ENCODE measurements around the gene IRGQ. TPM values are rescaled to one million over a fixed set of nuclear protein-coding genes. Genes with fewer than 3 reads are reported as not detected.

Gene IRGQ
- polyA plus RNA-seq, 1 donor from 2014 or later = 156 TPM

GRCh38 chr19:43545981-43546380 lies 50.0 kb downstream of the IRGQ start:
- Histone ChIP-seq H3K4me3 (ENCODE audit: low read length) (no peak overlapping the region), H3K4me2 (ENCODE audit: low read length) (no peak overlapping the region), H3K9me3 (ENCODE audit: low read length) (no peaks in the 10 kb centered on the region), H4K20me1 (ENCODE audit: insufficient read depth) (no peaks in the 10 kb centered on the region), H3K9ac (ENCODE audit: low read length) (no peak overlapping the region), H3K9me2 (ENCODE audit: insufficient read depth, low read length) (no peaks in the 10 kb centered on the region), H3F3A (ENCODE audit: insufficient read depth, low read length, poor library complexity, severe bottlenecking) (no peaks in the 10 kb centered on the region), H3K79me2 (replicated peaks; ENCODE audit: insufficient read depth, low read length) (no peaks in the 10 kb centered on the region), H3K36me3 (ENCODE audit: insufficient read depth, low read length) (no peaks in the 10 kb centered on the region), H3K27me3 (ENCODE audit: insufficient read depth, low read depth, low read length) (no peaks in the 10 kb centered on the region), H3K27ac (ENCODE audit: low read length) (no peak overlapping the region), H2AFZ (ENCODE audit: low read depth, low read length) (no peak overlapping the region)
- no peak for TF ChIP-seq CTCF (IDR thresholded peaks at IDR 0.05; ENCODE audit: poor library complexity, severe bottlenecking)

DNA sequence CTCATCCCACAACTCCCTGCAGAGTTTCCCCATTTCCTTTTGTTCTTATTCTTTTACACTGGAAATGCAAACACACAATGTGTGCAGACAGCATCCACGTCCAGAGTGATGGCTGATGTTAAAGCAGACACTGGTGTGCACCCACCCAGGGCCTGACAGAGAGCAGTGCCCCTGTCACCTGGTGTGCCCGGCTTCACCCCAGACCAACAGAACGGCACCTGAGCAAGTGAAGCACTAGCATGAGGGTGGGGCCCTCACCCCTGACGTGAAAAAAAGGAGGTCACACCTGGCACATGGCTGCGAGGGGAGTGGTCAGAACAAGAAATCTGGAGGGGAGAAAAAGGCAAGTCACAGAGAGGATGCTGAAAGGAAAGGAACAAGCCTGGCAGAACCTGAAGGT lies 50.7 kb downstream of the IRGQ start:
- no peaks in the 10 kb centered on the region for H3K9me2 ChIP-seq (ENCODE audit: insufficient read depth, low read length)
- H3K4me3 ChIP-seq (ENCODE audit: low read length) = no peak overlapping the region
- H3K9ac ChIP-seq (ENCODE audit: low read length) = no peak overlapping the region
- TF ChIP-seq MXI1 (conservative IDR thresholded peaks at IDR 0.05; ENCODE audit: poor library complexity, severe bottlenecking) = no peak
- TF ChIP-seq, protein P1, sequence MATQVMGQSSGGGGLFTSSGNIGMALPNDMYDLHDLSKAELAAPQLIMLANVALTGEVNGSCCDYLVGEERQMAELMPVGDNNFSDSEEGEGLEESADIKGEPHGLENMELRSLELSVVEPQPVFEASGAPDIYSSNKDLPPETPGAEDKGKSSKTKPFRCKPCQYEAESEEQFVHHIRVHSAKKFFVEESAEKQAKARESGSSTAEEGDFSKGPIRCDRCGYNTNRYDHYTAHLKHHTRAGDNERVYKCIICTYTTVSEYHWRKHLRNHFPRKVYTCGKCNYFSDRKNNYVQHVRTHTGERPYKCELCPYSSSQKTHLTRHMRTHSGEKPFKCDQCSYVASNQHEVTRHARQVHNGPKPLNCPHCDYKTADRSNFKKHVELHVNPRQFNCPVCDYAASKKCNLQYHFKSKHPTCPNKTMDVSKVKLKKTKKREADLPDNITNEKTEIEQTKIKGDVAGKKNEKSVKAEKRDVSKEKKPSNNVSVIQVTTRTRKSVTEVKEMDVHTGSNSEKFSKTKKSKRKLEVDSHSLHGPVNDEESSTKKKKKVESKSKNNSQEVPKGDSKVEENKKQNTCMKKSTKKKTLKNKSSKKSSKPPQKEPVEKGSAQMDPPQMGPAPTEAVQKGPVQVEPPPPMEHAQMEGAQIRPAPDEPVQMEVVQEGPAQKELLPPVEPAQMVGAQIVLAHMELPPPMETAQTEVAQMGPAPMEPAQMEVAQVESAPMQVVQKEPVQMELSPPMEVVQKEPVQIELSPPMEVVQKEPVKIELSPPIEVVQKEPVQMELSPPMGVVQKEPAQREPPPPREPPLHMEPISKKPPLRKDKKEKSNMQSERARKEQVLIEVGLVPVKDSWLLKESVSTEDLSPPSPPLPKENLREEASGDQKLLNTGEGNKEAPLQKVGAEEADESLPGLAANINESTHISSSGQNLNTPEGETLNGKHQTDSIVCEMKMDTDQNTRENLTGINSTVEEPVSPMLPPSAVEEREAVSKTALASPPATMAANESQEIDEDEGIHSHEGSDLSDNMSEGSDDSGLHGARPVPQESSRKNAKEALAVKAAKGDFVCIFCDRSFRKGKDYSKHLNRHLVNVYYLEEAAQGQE (IDR thresholded peaks at IDR 0.05; ENCODE audit: borderline replicate concordance) = no peak
- no peak for TF ChIP-seq CTCF (IDR thresholded peaks at IDR 0.05; ENCODE audit: poor library complexity, severe bottlenecking)
- no peak for TF ChIP-seq RAD21 (conservative IDR thresholded peaks at IDR 0.05)
- no peak for TF ChIP-seq SMC3 (conservative IDR thresholded peaks at IDR 0.05; ENCODE audit: poor library complexity)
- no peak for TF ChIP-seq TAF1 (IDR thresholded peaks at IDR 0.05; ENCODE audit: low read depth)
- H4K20me1 ChIP-seq (ENCODE audit: insufficient read depth) = no peaks in the 10 kb centered on the region
- no peaks in the 10 kb centered on the region for H3K9me3 ChIP-seq (ENCODE audit: low read length)
- H3K36me3 ChIP-seq (ENCODE audit: insufficient read depth, low read length) = no peaks in the 10 kb centered on the region
- H3F3A ChIP-seq (ENCODE audit: insufficient read depth, low read length, poor library complexity, severe bottlenecking) = no peaks in the 10 kb centered on the region
- no peak overlapping the region for H2AFZ ChIP-seq (ENCODE audit: low read depth, low read length)
- no peak overlapping the region for H3K4me2 ChIP-seq (ENCODE audit: low read length)
- no peak overlapping the region for H3K27ac ChIP-seq (ENCODE audit: low read length)
- H3K27me3 ChIP-seq (ENCODE audit: insufficient read depth, low read depth, low read length) = no peaks in the 10 kb centered on the region
- H3K79me2 ChIP-seq (replicated peaks; ENCODE audit: insufficient read depth, low read length) = no peaks in the 10 kb centered on the region

DNA sequence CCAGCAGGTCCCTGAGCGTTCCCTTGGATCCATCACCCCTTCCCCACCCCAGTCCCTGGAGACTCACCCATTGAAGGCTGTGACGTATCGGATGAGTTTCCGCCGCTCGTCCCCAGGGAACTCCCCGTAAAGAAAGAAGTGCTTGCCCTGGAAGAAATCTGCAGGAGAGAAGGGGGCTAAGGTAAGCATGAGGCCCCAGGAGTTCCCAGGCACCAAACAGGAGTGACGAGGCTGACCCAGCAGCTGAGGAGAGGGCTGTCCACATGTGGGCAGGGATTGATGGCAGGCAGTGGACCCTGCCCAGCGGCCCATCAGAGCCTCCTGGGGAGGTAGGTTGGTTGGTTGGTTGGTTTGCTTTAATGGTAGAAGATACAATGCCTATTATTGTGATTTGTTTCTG lies 51.9 kb downstream of the IRGQ start:
- Histone ChIP-seq H3K36me3 (ENCODE audit: insufficient read depth, low read length) (peaks cover 3% of the 10 kb centered on the region), H2AFZ (ENCODE audit: low read depth, low read length) (no peak overlapping the region), H3K4me3 (ENCODE audit: low read length) (no peak overlapping the region), H3K9me3 (ENCODE audit: low read length) (peaks cover 2% of the 10 kb centered on the region), H3K4me2 (ENCODE audit: low read length) (no peak overlapping the region), H3K27ac (ENCODE audit: low read length) (no peak overlapping the region), H3K79me2 (replicated peaks; ENCODE audit: insufficient read depth, low read length) (no peaks in the 10 kb centered on the region), H3K9me2 (ENCODE audit: insufficient read depth, low read length) (no peaks in the 10 kb centered on the region), H3K9ac (ENCODE audit: low read length) (no peak overlapping the region), H3F3A (ENCODE audit: insufficient read depth, low read length, poor library complexity, severe bottlenecking) (no peaks in the 10 kb centered on the region), H3K27me3 (ENCODE audit: insufficient read depth, low read depth, low read length) (no peaks in the 10 kb centered on the region), H4K20me1 (ENCODE audit: insufficient read depth) (no peaks in the 10 kb centered on the region)
- TF ChIP-seq MXI1 (conservative IDR thresholded peaks at IDR 0.05; ENCODE audit: poor library complexity, severe bottlenecking) = no peak
- TF ChIP-seq SMC3 (conservative IDR thresholded peaks at IDR 0.05; ENCODE audit: poor library complexity) = no peak
- no peak for TF ChIP-seq RAD21 (conservative IDR thresholded peaks at IDR 0.05)
- TF ChIP-seq EZH2 (IDR thresholded peaks at IDR 0.05; ENCODE audit: borderline replicate concordance, insufficient read depth, low read length, poor library complexity, severe bottlenecking) = no peak
- TF ChIP-seq POLR2AphosphoS5 (IDR thresholded peaks at IDR 0.05) = no peak
- TF ChIP-seq, protein P1 (IDR thresholded peaks at IDR 0.05; ENCODE audit: borderline replicate concordance) = no peak
- TF ChIP-seq EP300 (conservative IDR thresholded peaks at IDR 0.05; ENCODE audit: poor library complexity, severe bottlenecking) = no peak
- TF ChIP-seq TAF1 (IDR thresholded peaks at IDR 0.05; ENCODE audit: low read depth) = no peak
